Amniotic stem cell (primary cell): ENCODE results near the gene EYA2.
"Not testable (repeated sequence)": the region's sequence is repeated elsewhere in the genome, so short reads cannot be mapped to it uniquely, and the experiment has no call there.

Experiments
- DNase-seq: peaks from one replicate; lab custom pipeline; 2025; lab: John Stamatoyannopoulos, UW

Gene EYA2

GRCh38 chr20:46932439-46932838 lies 37.8 kb downstream of the EYA2 start:
- DNase-seq: not testable (repeated sequence)

GRCh38 chr20:46933150-46933549 lies 38.5 kb downstream of the EYA2 start:
- no peak for DNase-seq

- no peak for DNase-seq
Observed at GRCh38 chr20:46934746-46935287, 40.2 kb downstream of the EYA2 start.

GRCh38 chr20:46935394-46936017 lies 40.9 kb downstream of the EYA2 start:
- no peak for DNase-seq

GRCh38 chr20:46936415-46937156 lies 41.9 kb downstream of the EYA2 start:
- DNase-seq: no peak

- DNase-seq: no peak
Observed at GRCh38 chr20:46937157-46937523, 42.5 kb downstream of the EYA2 start.

- no peak for DNase-seq
Observed at GRCh38 chr20:46937533-46938226, 43.0 kb downstream of the EYA2 start.

GRCh38 chr20:46938434-46938833 lies 43.8 kb downstream of the EYA2 start:
- no peak for DNase-seq

GRCh38 chr20:46939031-46939965 lies 44.7 kb downstream of the EYA2 start:
- DNase-seq: no peak

- DNase-seq: no peak
Observed at GRCh38 chr20:46940616-46941015, 46.0 kb downstream of the EYA2 start.

- no peak for DNase-seq
Observed at GRCh38 chr20:46941404-46941803, 46.8 kb downstream of the EYA2 start.

GRCh38 chr20:46943861-46944591 lies 49.4 kb downstream of the EYA2 start:
- no peak for DNase-seq

- no peak for DNase-seq
Observed at GRCh38 chr20:46945465-46945864, 50.8 kb downstream of the EYA2 start.

GRCh38 chr20:46946181-46946624 lies 51.6 kb downstream of the EYA2 start:
- no peak for DNase-seq

GRCh38 chr20:46946796-46947195 lies 52.2 kb downstream of the EYA2 start:
- DNase-seq: no peak

- DNase-seq: no peak
Observed at GRCh38 chr20:46948081-46948480, 53.4 kb downstream of the EYA2 start.

- DNase-seq: no peak
Observed at GRCh38 chr20:46951405-46951804, 56.8 kb downstream of the EYA2 start.

GRCh38 chr20:46951840-46952497 lies 57.3 kb downstream of the EYA2 start:
- no peak for DNase-seq

GRCh38 chr20:46953596-46953995 lies 59.0 kb downstream of the EYA2 start:
- no peak for DNase-seq

- DNase-seq: peak; percentile 93
Observed at GRCh38 chr20:46954490-46955038, 59.9 kb downstream of the EYA2 start.
